ENCODE data around the gene C9orf50. TPM values are rescaled to one million over a fixed set of nuclear protein-coding genes. Genes with fewer than 3 reads are reported as not detected.

C9orf50 gene
- polyA plus RNA-seq, 1 donor from 2014 or later, result not detected

- no peak overlapping the region for H3K4me3 ChIP-seq (ENCODE audit: low read length)
- no peak overlapping the region for H3K9ac ChIP-seq (ENCODE audit: low read length)
- no peak overlapping the region for H3K4me2 ChIP-seq (ENCODE audit: low read length)
- no peaks in the 10 kb centered on the region for H3K79me2 ChIP-seq (replicated peaks; ENCODE audit: insufficient read depth, low read length)
- peaks cover 16% of the 10 kb centered on the region for H3K27me3 ChIP-seq (ENCODE audit: insufficient read depth, low read depth, low read length)
- no peak for TF ChIP-seq RAD21 (conservative IDR thresholded peaks at IDR 0.05)
- TF ChIP-seq EP300 (conservative IDR thresholded peaks at IDR 0.05; ENCODE audit: poor library complexity, severe bottlenecking), result no peak
- no peak for TF ChIP-seq SMC3 (conservative IDR thresholded peaks at IDR 0.05; ENCODE audit: poor library complexity)
- TF ChIP-seq MXI1 (conservative IDR thresholded peaks at IDR 0.05; ENCODE audit: poor library complexity, severe bottlenecking), result no peak
- TF ChIP-seq CTCF (IDR thresholded peaks at IDR 0.05; ENCODE audit: poor library complexity, severe bottlenecking), result no peak
- no peak for TF ChIP-seq POLR2AphosphoS5 (IDR thresholded peaks at IDR 0.05)
- no peak for TF ChIP-seq TAF1 (IDR thresholded peaks at IDR 0.05; ENCODE audit: low read depth)
- no peak for TF ChIP-seq EZH2 (IDR thresholded peaks at IDR 0.05; ENCODE audit: borderline replicate concordance, insufficient read depth, low read length, poor library complexity, severe bottlenecking)
- TF ChIP-seq REST (IDR thresholded peaks at IDR 0.05; ENCODE audit: borderline replicate concordance), result no peak
- H3K27ac ChIP-seq (ENCODE audit: low read length), result no peak overlapping the region
- no peaks in the 10 kb centered on the region for H4K20me1 ChIP-seq (ENCODE audit: insufficient read depth)
- no peaks in the 10 kb centered on the region for H3K9me3 ChIP-seq (ENCODE audit: low read length)
- no peak overlapping the region for H2AFZ ChIP-seq (ENCODE audit: low read depth, low read length)
- no peaks in the 10 kb centered on the region for H3K9me2 ChIP-seq (ENCODE audit: insufficient read depth, low read length)
- no peaks in the 10 kb centered on the region for H3F3A ChIP-seq (ENCODE audit: insufficient read depth, low read length, poor library complexity, severe bottlenecking)
- H3K36me3 ChIP-seq (ENCODE audit: insufficient read depth, low read length), result no peaks in the 10 kb centered on the region
These were observed 5.3 kb downstream of the C9orf50 start for GRCh38 chr9:129615407-129616285.

- no peaks in the 10 kb centered on the region for H3F3A ChIP-seq (ENCODE audit: insufficient read depth, low read length, poor library complexity, severe bottlenecking)
- H3K9me2 ChIP-seq (ENCODE audit: insufficient read depth, low read length), result no peaks in the 10 kb centered on the region
- H4K20me1 ChIP-seq (ENCODE audit: insufficient read depth), result no peaks in the 10 kb centered on the region
- TF ChIP-seq TAF1 (IDR thresholded peaks at IDR 0.05; ENCODE audit: low read depth) (no peak), MXI1 (conservative IDR thresholded peaks at IDR 0.05; ENCODE audit: poor library complexity, severe bottlenecking) (no peak), EZH2 (IDR thresholded peaks at IDR 0.05; ENCODE audit: borderline replicate concordance, insufficient read depth, low read length, poor library complexity, severe bottlenecking) (no peak), EP300 (conservative IDR thresholded peaks at IDR 0.05; ENCODE audit: poor library complexity, severe bottlenecking) (no peak), SMC3 (conservative IDR thresholded peaks at IDR 0.05; ENCODE audit: poor library complexity) (no peak), POLR2AphosphoS5 (IDR thresholded peaks at IDR 0.05) (no peak), CTCF (IDR thresholded peaks at IDR 0.05; ENCODE audit: poor library complexity, severe bottlenecking) (no peak), REST (IDR thresholded peaks at IDR 0.05; ENCODE audit: borderline replicate concordance) (no peak), RAD21 (conservative IDR thresholded peaks at IDR 0.05) (no peak)
- no peak overlapping the region for H3K27ac ChIP-seq (ENCODE audit: low read length)
- no peaks in the 10 kb centered on the region for H3K36me3 ChIP-seq (ENCODE audit: insufficient read depth, low read length)
- H3K79me2 ChIP-seq (replicated peaks; ENCODE audit: insufficient read depth, low read length), result no peaks in the 10 kb centered on the region
- no peak overlapping the region for H3K4me2 ChIP-seq (ENCODE audit: low read length)
- H3K27me3 ChIP-seq (ENCODE audit: insufficient read depth, low read depth, low read length), result peaks cover 11% of the 10 kb centered on the region
- H3K9ac ChIP-seq (ENCODE audit: low read length), result no peak overlapping the region
- no peak overlapping the region for H2AFZ ChIP-seq (ENCODE audit: low read depth, low read length)
- H3K4me3 ChIP-seq (ENCODE audit: low read length), result no peak overlapping the region
- no peaks in the 10 kb centered on the region for H3K9me3 ChIP-seq (ENCODE audit: low read length)
These were observed 6.0 kb downstream of the C9orf50 start for GRCh38 chr9:129614932-129615331.

Data from neural cell (in vitro differentiated cells).